GM23338 (cell line): ENCODE data around the gene FBXO41. TPM values are rescaled to one million over a fixed set of nuclear protein-coding genes. Genes with fewer than 3 reads are reported as not detected.

ENCODE experiments used
- ATAC-seq: fragments of 200-7000 bp; cut with Tn5 transposase; 3 replicates; pipeline ENCODE4 v1.9.1; 2020
- DNase-seq: peaks from one replicate; pipeline ENCODE4 v3.0.0-alpha.2; 2015; ENCODE audit warnings: low spot score
- H2AFZ ChIP-seq: fragments of 200-600 bp; sonication (generic); 2 replicates; pipeline ENCODE4 v1.8.0; 2016; ENCODE audit warnings: antibody characterized with exemption, mild to moderate bottlenecking, moderate library complexity
- H3F3A ChIP-seq: fragments of 200-600 bp; sonication (generic); replicated peaks from 2 replicates; pipeline ENCODE4 v1.8.0; 2017; ENCODE audit warnings: antibody characterized with exemption, mixed run types, low read depth
- H3K27ac ChIP-seq: fragments of 200-600 bp; sonication (generic); 2 replicates; pipeline ENCODE4 v1.6.1; 2016; ENCODE audit warnings: low read depth
- H3K27me3 ChIP-seq: fragments of 200-600 bp; sonication (generic); 2 replicates; pipeline ENCODE4 v1.8.0; 2016; ENCODE audit warnings: mild to moderate bottlenecking, mixed run types, moderate library complexity; ENCODE audit not compliant: insufficient read depth
- H3K36me3 ChIP-seq: fragments of 200-600 bp; sonication (generic); 2 replicates; pipeline ENCODE4 v1.8.0; 2016; ENCODE audit warnings: mild to moderate bottlenecking; ENCODE audit not compliant: insufficient read depth
- H3K4me1 ChIP-seq: fragments of 200-600 bp; sonication (generic); 2 replicates; pipeline ENCODE4 v1.8.0; 2016; ENCODE audit warnings: mild to moderate bottlenecking, moderate library complexity; ENCODE audit not compliant: insufficient read depth
- H3K4me2 ChIP-seq: fragments of 200-600 bp; sonication (generic); 2 replicates; pipeline ENCODE4 v1.7.1; 2017; ENCODE audit warnings: mixed run types
- H3K4me3 ChIP-seq: fragments of 200-600 bp; sonication (generic); 2 replicates; pipeline ENCODE4 v1.6.1; 2016; ENCODE audit warnings: mixed run types
- H3K79me2 ChIP-seq: fragments of 200-600 bp; sonication (generic); replicated peaks from 2 replicates; pipeline ENCODE4 v1.8.0; 2017; ENCODE audit warnings: mild to moderate bottlenecking; ENCODE audit not compliant: insufficient read depth
- H3K9me2 ChIP-seq: fragments of 200-600 bp; sonication (generic); 2 replicates; pipeline ENCODE4 v1.8.0; 2017; ENCODE audit not compliant: insufficient read depth
- H4K20me1 ChIP-seq: fragments of 200-600 bp; sonication (generic); replicated peaks from 2 replicates; pipeline ENCODE4 v1.8.0; 2017; ENCODE audit warnings: mild to moderate bottlenecking; ENCODE audit not compliant: insufficient read depth
- H3K27ac Mint-ChIP-seq: 2 replicates; pipeline ENCODE4 v1.8.0; 2020; ENCODE audit warnings: inconsistent platforms, mild to moderate bottlenecking, moderate library complexity, mixed read lengths
- H3K27me3 Mint-ChIP-seq: 3 replicates; pipeline ENCODE4 v1.8.0; 2022; ENCODE audit warnings: low read depth, mild to moderate bottlenecking, moderate library complexity, mixed read lengths, inconsistent platforms; ENCODE audit not compliant: insufficient read depth, poor library complexity
- H3K36me3 Mint-ChIP-seq: 3 replicates; pipeline ENCODE4 v1.8.0; 2021; ENCODE audit warnings: low read depth, mild to moderate bottlenecking, inconsistent platforms, moderate library complexity, mixed read lengths
- H3K4me1 Mint-ChIP-seq: 3 replicates; pipeline ENCODE4 v1.8.0; 2020; ENCODE audit warnings: mild to moderate bottlenecking, inconsistent platforms, mixed read lengths
- H3K4me3 Mint-ChIP-seq: 3 replicates; pipeline ENCODE4 v1.8.0; 2021; ENCODE audit warnings: moderate library complexity, mild to moderate bottlenecking, inconsistent platforms, mixed read lengths
- H3K9me3 Mint-ChIP-seq: 3 replicates; pipeline ENCODE4 v1.8.0; 2020; ENCODE audit warnings: moderate library complexity, mild to moderate bottlenecking, inconsistent platforms, mixed read lengths
- CREB1 ChIP-seq: fragments of 250-450 bp; sonication (Bioruptor Pico); IDR thresholded peaks from 2 replicates; pipeline ENCODE4 v1.5.0; 2020; ENCODE audit warnings: low read depth, mild to moderate bottlenecking, moderate library complexity
- CTCF ChIP-seq, 2 experiments: fragments of 200-600 bp in 1 of 2; sonication (generic) in 1 of 2; conservative IDR thresholded peaks; 2 replicates each; pipeline versions ENCODE4 v1.5.1 to v1.6.1; 2016 to 2017; ENCODE audit warnings: antibody characterized with exemption in 2 of 2, low read depth in 2 of 2, mild to moderate bottlenecking in 2 of 2, moderate library complexity in 1 of 2
- ETS1 ChIP-seq: IDR thresholded peaks from 2 replicates; pipeline ENCODE4 v1.6.1; 2016; ENCODE audit warnings: antibody characterized with exemption
- NANOG ChIP-seq: IDR thresholded peaks from 2 replicates; pipeline ENCODE4 v1.6.1; 2016; ENCODE audit warnings: antibody characterized with exemption, borderline replicate concordance
- POLR2AphosphoS5 ChIP-seq: IDR thresholded peaks from 2 replicates; pipeline ENCODE4 v1.6.1; 2016; ENCODE audit warnings: antibody characterized with exemption, low read depth
- REST ChIP-seq: IDR thresholded peaks from one replicate; pipeline ENCODE4 v1.6.1; 2018; ENCODE audit warnings: antibody characterized with exemption; ENCODE audit not compliant: unreplicated experiment
- ZNF462 ChIP-seq: fragments of 250-450 bp; sonication (Bioruptor Pico); IDR thresholded peaks from 2 replicates; pipeline ENCODE4 v1.5.0; 2020; ENCODE audit warnings: mild to moderate bottlenecking, moderate library complexity
- polyA plus RNA-seq: library from polyadenylated mRNA; unstranded; fragments of >200 nt; fragmentation: Nextera tagmentation; extraction: Ambion mirVana; gene quantifications from 2 replicates; pipeline ENCODE4 v1.2.1, GENCODE V29; 2016
- total RNA-seq: library from RNA; depleted of rRNA; stranded (reverse); fragments of >200 nt; shearing (Covaris generic); gene quantifications from 2 replicates; pipeline ENCODE4 v1.2.3, GENCODE V29; 2014

FBXO41 gene
- total and polyA plus RNA-seq, 2 experiments from 2014 or later: 3.5 to 13.8 TPM

- TF ChIP-seq POLR2AphosphoS5 (no peak), ETS1 (no peak), CTCF (conservative IDR thresholded peaks at IDR 0.05; ENCODE audit: low read depth in 2 of 2) (no peak)
Observed at GRCh38 chr2:73267008-73267407, 17.3 kb downstream of the FBXO41 start (continued).

- H3K4me3 ChIP-seq: no peak overlapping the region
- 0 out of 2 replicates have a peak, but pooled peaks cover 5% of the 10 kb centered on the region for H3K79me2 ChIP-seq
- peaks cover 10% of the 10 kb centered on the region for H4K20me1 ChIP-seq
- H3K36me3 Mint-ChIP-seq: peaks cover 11% of the 10 kb centered on the region
- TF ChIP-seq POLR2AphosphoS5 (no peak), REST (no peak), ZNF462 (no peak), NANOG (no peak), CREB1 (CRISPR knock-in tag) (no peak)
- peaks cover 26% of the 10 kb centered on the region for H3K27me3 Mint-ChIP-seq
- no peak overlapping the region for H3K4me3 Mint-ChIP-seq
- no peak overlapping the region for H3K27ac Mint-ChIP-seq
- peaks cover 11% of the 10 kb centered on the region for H3K4me1 ChIP-seq
- no peak overlapping the region for H3K27ac ChIP-seq
- H3F3A ChIP-seq: peaks cover 8% of the 10 kb centered on the region; the same call in 1 of the 2 replicates
- DNase-seq (no peak), ATAC-seq (no peak)
- no peak overlapping the region for H2AFZ ChIP-seq
- H3K9me3 Mint-ChIP-seq: no peaks in the 10 kb centered on the region; the same call in 1 of the 3 replicates
- H3K27me3 ChIP-seq: peaks cover 29% of the 10 kb centered on the region
- H3K4me2 ChIP-seq: no peak overlapping the region
- no peaks in the 10 kb centered on the region for H3K9me2 ChIP-seq
- H3K36me3 ChIP-seq: no peaks in the 10 kb centered on the region; the same call in 1 of the 2 replicates
- peaks cover 14% of the 10 kb centered on the region for H3K4me1 Mint-ChIP-seq
Observed at GRCh38 chr2:73266061-73266901, 18.0 kb downstream of the FBXO41 start.
